Activated CD4-positive, alpha-beta T cell treated with anti-CD3 and anti-CD28 coated beads for 36 hours (primary cell): Measurements from ENCODE around the gene SGCD. TPM values are rescaled to one million over a fixed set of nuclear protein-coding genes. Genes with fewer than 3 reads are reported as not detected.

Experiments
- ATAC-seq: fragments of 200-7000 bp; cut with Tn5 transposase; one replicate; pipeline ENCODE4 v1.10.0; 2021; ENCODE audit warnings: mild to moderate bottlenecking, moderate library complexity
- CTCF ChIA-PET: fragments of 350-600 bp; sonication (Branson Sonifier 250); formaldehyde crosslinking; loops from one replicate; lab custom pipeline; 2021; ENCODE audit warnings: antibody characterized with exemption; lab: Charles Lee
- POLR2A ChIA-PET: fragments of 350-600 bp; sonication (Branson Sonifier 250); formaldehyde crosslinking; loops from one replicate; lab custom pipeline; 2021; ENCODE audit warnings: antibody characterized with exemption, inconsistent platforms; lab: Charles Lee
- DNase-seq: peaks from one replicate; pipeline ENCODE4 v3.0.0-alpha.2; 2020
- H3K27ac Mint-ChIP-seq: one replicate; pipeline ENCODE4 v1.8.0; 2021; ENCODE audit warnings: mixed read lengths
- H3K27me3 Mint-ChIP-seq: one replicate; pipeline ENCODE4 v1.8.0; 2021; ENCODE audit warnings: mixed read lengths
- H3K36me3 Mint-ChIP-seq: one replicate; pipeline ENCODE4 v1.8.0; 2021; ENCODE audit warnings: low read depth, mixed read lengths
- H3K4me1 Mint-ChIP-seq: one replicate; pipeline ENCODE4 v1.8.0; 2021; ENCODE audit warnings: mixed read lengths
- H3K4me3 Mint-ChIP-seq: one replicate; pipeline ENCODE4 v1.8.0; 2021; ENCODE audit warnings: mild to moderate bottlenecking, moderate library complexity, mixed read lengths
- H3K9me3 Mint-ChIP-seq: one replicate; pipeline ENCODE4 v1.8.0; 2021; ENCODE audit warnings: low read depth, mixed read lengths
- intact Hi-C, 2 experiments: fragments of 100-400 bp; cut with DNase I in 1 of 2; cut with micrococcal nuclease in 1 of 2; formaldehyde crosslinking; loops; one replicate each; pipeline versions ENCODE4 v1.14.2 to v1.15.1; 2022 to 2024; cut with DNase I, micrococcal nuclease
- total RNA-seq, 2 experiments: library from RNA; stranded (reverse); gene quantifications; one replicate each; pipeline ENCODE4 v1.2.3, GENCODE V29; 2021

SGCD gene
- total RNA-seq, 2 experiments from 2014 or later, result not detected

DNA sequence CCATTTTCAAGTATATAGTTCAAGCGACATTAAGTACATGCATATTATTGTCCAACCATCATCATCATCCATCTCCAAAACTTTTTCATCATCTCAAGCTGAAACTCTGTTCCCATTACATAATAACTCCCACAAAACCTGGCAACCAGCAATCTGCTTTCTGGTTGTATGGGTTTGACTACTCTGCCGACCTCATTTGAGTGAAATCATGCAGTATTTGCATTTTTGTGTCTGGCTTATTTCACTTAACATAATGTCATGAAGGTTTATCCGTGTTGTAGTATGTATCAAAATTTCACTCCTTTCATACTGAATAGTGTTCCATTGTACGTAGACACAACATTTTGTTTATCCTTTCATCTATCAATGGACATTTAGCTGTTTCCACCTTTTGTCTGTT lies 74.8 kb downstream of the SGCD start:
- CTCF ChIA-PET, result no interaction called here
- DNase-seq (no peak), ATAC-seq (peak; percentile 8)
- no peaks in the 10 kb centered on the region for H3K9me3 Mint-ChIP-seq
- intact Hi-C loops, result loop anchor here in 1 of 2 experiments (5.0 kb wide), 2 partner anchors 520 to 715 kb away; no protein-coding TSS in a partner anchor
- peaks cover 7% of the 10 kb centered on the region for H3K27me3 Mint-ChIP-seq
- H3K27ac Mint-ChIP-seq, result no peak overlapping the region
- peaks cover 15% of the 10 kb centered on the region for H3K4me1 Mint-ChIP-seq
- H3K36me3 Mint-ChIP-seq, result no peaks in the 10 kb centered on the region
- POLR2A ChIA-PET, result no interaction called here
- H3K4me3 Mint-ChIP-seq, result no peak overlapping the region

DNA sequence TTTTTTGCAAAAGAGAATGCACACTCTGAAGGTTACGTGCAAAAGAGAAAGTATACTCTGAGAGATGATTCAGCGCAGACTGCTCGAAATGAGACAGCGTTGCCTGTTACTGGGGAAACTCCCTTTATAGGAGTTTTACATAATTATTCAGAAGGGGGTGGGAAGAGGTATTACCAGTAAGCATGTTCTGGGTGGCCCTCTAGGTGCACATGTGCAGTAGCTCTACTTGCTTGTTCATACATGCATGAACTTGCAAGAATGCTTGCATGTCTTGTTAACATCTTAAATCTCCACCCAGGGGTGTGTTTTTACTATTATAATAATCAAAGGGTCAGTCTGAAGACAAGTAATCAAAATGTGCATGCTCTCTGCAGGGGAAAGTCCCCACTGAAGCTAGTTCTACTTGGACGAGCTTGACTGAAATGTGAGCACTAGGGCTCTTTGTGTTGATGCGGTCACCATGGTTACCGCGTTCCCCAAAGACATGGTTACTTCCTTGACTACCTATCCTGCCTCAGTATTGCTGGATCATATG lies 75.5 kb downstream of the SGCD start:
- ChIA-PET POLR2A (no interaction called here), CTCF (no interaction called here)

DNA sequence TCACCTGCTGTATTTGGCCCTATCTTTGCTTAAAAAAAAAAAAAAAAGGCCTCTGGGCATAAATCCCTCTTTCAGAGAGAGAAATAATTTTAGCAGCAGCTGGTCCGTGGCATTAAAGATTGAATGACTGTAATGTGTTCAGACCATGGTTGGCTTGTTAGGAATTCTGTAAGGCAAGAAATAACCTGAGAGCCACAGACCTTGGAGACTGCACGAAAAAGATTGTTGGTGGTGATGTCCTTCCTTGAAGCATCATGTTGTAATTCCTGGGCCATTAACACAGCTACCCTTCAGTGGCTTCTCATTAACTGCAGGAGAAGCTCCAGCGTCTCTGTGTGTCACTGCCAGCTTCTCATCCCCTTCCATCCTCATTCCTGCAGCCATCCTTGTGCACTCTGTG lies 79.0 kb downstream of the SGCD start:
- no peak overlapping the region for H3K4me3 Mint-ChIP-seq
- H3K9me3 Mint-ChIP-seq, result no peaks in the 10 kb centered on the region
- H3K27ac Mint-ChIP-seq, result no peak overlapping the region
- intact Hi-C loops, result no loop called here
- ChIA-PET CTCF (no interaction called here), POLR2A (no interaction called here)
- H3K27me3 Mint-ChIP-seq, result peaks cover 15% of the 10 kb centered on the region
- no peak for ATAC-seq
- DNase-seq, result no peak
- peaks cover 15% of the 10 kb centered on the region for H3K4me1 Mint-ChIP-seq
- H3K36me3 Mint-ChIP-seq, result no peaks in the 10 kb centered on the region

More for the DNA sequence above, 75.5 kb downstream of the SGCD start:
- Mint-ChIP-seq H3K4me3 (no peak overlapping the region), H3K9me3 (no peaks in the 10 kb centered on the region), H3K36me3 (no peaks in the 10 kb centered on the region), H3K27me3 (peaks cover 7% of the 10 kb centered on the region), H3K27ac (no peak overlapping the region), H3K4me1 (peaks cover 15% of the 10 kb centered on the region)
- DNase-seq (peak; percentile 77), ATAC-seq (peak; percentile 93)
- intact Hi-C loops, result loop anchor here in 1 of 2 experiments (5.0 kb wide), 2 partner anchors 520 to 715 kb away; no protein-coding TSS in a partner anchor

DNA sequence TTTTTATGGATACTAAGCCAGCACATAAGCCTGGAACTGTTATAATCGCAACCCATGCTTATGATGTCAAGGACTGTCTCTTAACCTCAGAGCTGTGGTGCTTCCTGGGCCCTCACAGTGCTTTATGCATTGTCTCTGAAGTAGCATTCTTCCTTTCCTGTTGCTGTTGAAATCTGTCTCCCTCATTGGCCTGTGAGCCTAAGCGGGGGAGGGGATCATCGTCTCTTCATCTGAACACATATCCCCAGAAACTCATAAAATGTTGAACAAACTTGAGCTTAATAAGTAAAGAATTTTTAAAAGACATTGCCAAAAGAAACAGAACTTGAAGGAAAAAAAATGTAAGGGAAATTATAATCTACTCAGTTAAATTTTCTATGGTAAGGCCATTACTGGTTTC lies 80.3 kb downstream of the SGCD start:
- Mint-ChIP-seq H3K36me3 (no peaks in the 10 kb centered on the region), H3K4me3 (no peak overlapping the region), H3K4me1 (peaks cover 9% of the 10 kb centered on the region), H3K27ac (no peak overlapping the region), H3K27me3 (peaks cover 17% of the 10 kb centered on the region), H3K9me3 (no peaks in the 10 kb centered on the region)
- ChIA-PET CTCF (interaction anchor here (1.2 kb wide), 1 partner anchor 8 kb away, joined by 4 read pairs; no protein-coding TSS in a partner anchor), POLR2A (no interaction called here)
- ATAC-seq (no peak), DNase-seq (no peak)
- intact Hi-C loops, result no loop called here

DNA sequence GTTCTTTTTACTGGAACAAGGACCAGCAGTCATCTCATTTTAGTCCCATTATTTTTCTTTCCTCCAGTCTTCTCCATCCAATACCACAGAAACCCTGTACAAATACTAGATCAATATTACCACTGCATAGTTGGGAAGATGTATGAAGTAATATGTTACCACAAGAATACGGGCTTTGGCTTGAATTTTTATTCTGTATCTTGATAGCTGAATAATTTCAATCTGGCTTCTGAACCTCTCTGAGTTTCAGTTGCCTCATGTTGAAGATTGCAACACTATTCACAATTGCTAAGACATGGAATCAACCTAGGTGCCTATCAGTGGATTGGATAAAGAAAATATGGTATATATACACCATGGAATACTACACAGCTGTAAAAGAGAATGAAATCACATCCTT lies 82.9 kb downstream of the SGCD start:
- no peaks in the 10 kb centered on the region for H3K9me3 Mint-ChIP-seq
- no peaks in the 10 kb centered on the region for H3K36me3 Mint-ChIP-seq
- intact Hi-C loops, result no loop called here
- H3K4me1 Mint-ChIP-seq, result no peaks in the 10 kb centered on the region
- no peak overlapping the region for H3K4me3 Mint-ChIP-seq
- ChIA-PET CTCF (no interaction called here), POLR2A (no interaction called here)
- DNase-seq (no peak), ATAC-seq (no peak)
- H3K27ac Mint-ChIP-seq, result no peak overlapping the region
- peaks cover 16% of the 10 kb centered on the region for H3K27me3 Mint-ChIP-seq

DNA sequence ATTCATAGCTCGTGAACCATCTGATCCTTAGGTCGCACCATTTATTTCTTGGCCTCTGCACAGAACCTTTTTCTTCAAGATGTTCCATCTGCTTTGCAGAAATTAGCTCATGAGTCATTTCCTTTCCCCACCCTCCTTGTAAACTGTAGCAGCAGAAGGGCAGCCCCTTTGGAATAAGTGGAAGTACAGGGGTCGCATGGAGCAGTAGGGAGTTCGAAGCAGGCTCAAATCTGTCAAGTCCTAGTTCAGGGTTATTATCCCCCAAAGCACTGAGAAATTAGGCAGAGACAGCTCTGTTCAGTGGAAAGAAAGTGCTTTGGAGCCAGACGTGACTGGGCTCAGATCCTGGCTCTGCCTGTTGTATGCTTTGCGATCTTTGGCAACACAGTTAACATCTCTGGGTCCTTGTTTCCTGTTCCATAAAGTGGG lies 84.2 kb downstream of the SGCD start:
- ATAC-seq (no peak), DNase-seq (no peak)
- Mint-ChIP-seq H3K4me1 (no peaks in the 10 kb centered on the region), H3K27me3 (peaks cover 16% of the 10 kb centered on the region), H3K4me3 (no peak overlapping the region), H3K27ac (no peak overlapping the region), H3K36me3 (no peaks in the 10 kb centered on the region), H3K9me3 (no peaks in the 10 kb centered on the region)
- ChIA-PET CTCF (interaction anchor here (1.1 to 1.4 kb wide), 2 partner anchors 9 to 17 kb away, joined by 3 read pairs; no protein-coding TSS in a partner anchor), POLR2A (no interaction called here)
- intact Hi-C loops, result no loop called here

DNA sequence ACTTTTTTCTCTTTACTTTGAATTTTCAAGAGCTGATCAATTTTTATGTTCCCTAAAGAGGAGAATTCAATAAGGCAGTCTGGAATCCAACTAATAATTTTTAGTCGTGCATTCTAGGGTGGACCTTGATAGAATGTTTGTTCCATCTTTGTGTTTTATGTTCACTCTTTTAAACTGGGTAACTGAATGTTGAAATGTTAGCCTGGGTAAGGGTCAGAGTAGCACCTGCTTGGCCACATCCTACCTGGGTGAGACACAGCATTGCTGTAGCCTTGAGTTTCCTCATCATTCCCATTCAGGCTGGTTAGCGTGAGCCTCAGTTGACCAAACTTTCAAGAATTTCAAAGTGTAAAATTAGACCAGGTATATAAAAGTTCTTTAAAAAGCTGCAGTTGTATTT lies 85.0 kb downstream of the SGCD start:
- no peaks in the 10 kb centered on the region for H3K4me1 Mint-ChIP-seq
- no peak for DNase-seq
- no peak overlapping the region for H3K27ac Mint-ChIP-seq
- H3K27me3 Mint-ChIP-seq, result peaks cover 13% of the 10 kb centered on the region
- intact Hi-C loops, result no loop called here
- ChIA-PET POLR2A (no interaction called here), CTCF (interaction anchor here (1.1 to 1.4 kb wide), 2 partner anchors 8 to 18 kb away, joined by 3 read pairs; no protein-coding TSS in a partner anchor)
- H3K36me3 Mint-ChIP-seq, result no peaks in the 10 kb centered on the region
- H3K9me3 Mint-ChIP-seq, result no peaks in the 10 kb centered on the region
- ATAC-seq, result no peak
- H3K4me3 Mint-ChIP-seq, result no peak overlapping the region

DNA sequence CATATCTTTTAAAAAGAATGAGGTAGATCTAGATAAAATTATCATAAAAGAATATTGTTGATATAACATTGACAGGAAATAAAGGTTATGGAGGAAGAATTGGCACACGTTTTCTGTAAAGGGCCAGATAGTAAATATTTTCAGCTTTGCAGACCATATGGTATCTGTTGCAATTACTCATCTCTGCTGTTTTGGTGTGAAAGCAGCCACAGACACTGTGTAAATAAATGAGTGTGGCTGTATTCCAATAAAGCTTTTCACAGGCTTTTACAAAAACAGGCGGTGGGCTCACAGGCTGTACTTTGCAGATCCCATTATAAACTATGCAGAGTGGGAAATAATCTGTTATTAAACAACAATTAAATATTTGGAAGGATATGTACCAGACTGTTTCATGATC lies 87.4 kb downstream of the SGCD start:
- Mint-ChIP-seq H3K27ac (no peak overlapping the region), H3K4me1 (no peaks in the 10 kb centered on the region), H3K9me3 (no peaks in the 10 kb centered on the region), H3K27me3 (peaks cover 9% of the 10 kb centered on the region), H3K4me3 (no peak overlapping the region), H3K36me3 (no peaks in the 10 kb centered on the region)
- ChIA-PET CTCF (no interaction called here), POLR2A (no interaction called here)
- DNase-seq (no peak), ATAC-seq (no peak)
- intact Hi-C loops, result no loop called here

DNA sequence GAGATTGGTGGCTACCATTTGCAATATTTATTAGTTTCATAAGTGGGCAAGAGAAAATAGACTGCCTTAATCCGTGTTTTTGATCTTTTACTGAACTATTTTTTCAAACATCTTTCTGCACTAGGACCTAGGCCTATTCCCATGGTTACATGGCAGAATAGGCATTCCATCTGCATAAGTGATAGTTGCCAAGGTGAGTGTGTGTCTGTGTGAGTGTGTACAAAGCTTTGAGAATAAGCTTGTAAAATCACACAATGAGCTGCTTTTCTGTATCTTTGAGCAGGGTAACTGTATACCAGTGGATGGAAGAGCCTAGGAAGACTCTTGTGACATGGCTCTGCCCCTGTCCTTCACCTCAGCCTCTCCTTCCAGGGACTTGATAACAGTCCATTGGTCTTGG lies 92.7 kb downstream of the SGCD start:
- CTCF ChIA-PET, result interaction anchor here (1.3 kb wide), 1 partner anchor 8 kb away, joined by 3 read pairs; no protein-coding TSS in a partner anchor
- no peak overlapping the region for H3K4me3 Mint-ChIP-seq
- DNase-seq (no peak), ATAC-seq (no peak)
- no peaks in the 10 kb centered on the region for H3K36me3 Mint-ChIP-seq
- intact Hi-C loops, result no loop called here
- H3K27ac Mint-ChIP-seq, result no peak overlapping the region
- POLR2A ChIA-PET, result no interaction called here
- H3K9me3 Mint-ChIP-seq, result no peaks in the 10 kb centered on the region
- peaks cover 5% of the 10 kb centered on the region for H3K27me3 Mint-ChIP-seq
- no peaks in the 10 kb centered on the region for H3K4me1 Mint-ChIP-seq

DNA sequence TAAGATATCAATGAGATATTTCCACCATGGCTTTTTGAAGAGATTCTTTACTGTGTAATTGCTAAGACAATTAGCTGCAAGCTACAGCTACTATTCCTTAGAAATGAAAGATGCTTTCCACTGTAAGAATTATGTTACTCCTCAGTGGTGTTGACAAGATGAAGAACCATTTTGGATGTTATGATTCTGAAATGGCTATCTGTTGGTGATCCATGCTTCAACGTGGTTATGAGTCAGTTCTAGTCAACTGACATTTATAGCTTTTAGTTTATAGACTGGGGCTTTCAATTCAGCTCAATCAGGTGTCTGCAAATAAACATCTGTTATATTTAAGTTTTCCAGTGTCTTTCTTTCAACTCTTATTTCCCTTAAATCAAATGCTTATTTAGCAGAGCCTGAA lies 93.7 kb downstream of the SGCD start:
- intact Hi-C loops, result no loop called here
- no peak for DNase-seq
- Mint-ChIP-seq H3K4me3 (no peak overlapping the region), H3K36me3 (no peaks in the 10 kb centered on the region), H3K27ac (no peak overlapping the region), H3K4me1 (no peaks in the 10 kb centered on the region), H3K9me3 (no peaks in the 10 kb centered on the region), H3K27me3 (peaks cover 5% of the 10 kb centered on the region)
- ATAC-seq, result no peak
- ChIA-PET POLR2A (no interaction called here), CTCF (interaction anchor here (0.7 to 1.3 kb wide), 2 partner anchors 9 to 1410 kb away, joined by 3 read pairs; no protein-coding TSS in a partner anchor)

DNA sequence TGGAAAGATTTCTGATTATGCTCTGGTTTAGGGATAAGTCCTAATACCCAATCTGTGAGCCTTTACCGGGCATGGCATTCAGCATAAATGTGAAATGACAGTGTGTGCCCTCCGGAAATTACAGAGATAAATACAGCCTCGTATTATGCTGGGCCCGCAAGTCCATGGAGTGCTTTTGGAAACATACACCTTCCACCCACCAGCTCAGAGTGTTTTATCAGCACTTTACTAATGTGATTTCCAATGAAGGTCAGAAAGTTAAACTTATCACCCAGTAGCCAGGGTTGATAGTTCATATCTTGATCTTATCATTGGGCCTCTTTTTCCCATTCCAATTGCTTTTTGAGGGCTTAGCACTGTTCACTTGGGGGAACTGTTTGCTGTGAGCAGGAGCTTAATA lies 94.8 kb downstream of the SGCD start:
- intact Hi-C loops, result no loop called here
- no peak for DNase-seq
- ChIA-PET CTCF (interaction anchor here (0.7 kb wide), 2 partner anchors 263 to 485 kb away, joined by 3 read pairs; no protein-coding TSS in a partner anchor), POLR2A (no interaction called here)
- Mint-ChIP-seq H3K4me1 (no peaks in the 10 kb centered on the region), H3K27ac (no peak overlapping the region), H3K27me3 (peaks cover 5% of the 10 kb centered on the region), H3K4me3 (no peak overlapping the region), H3K36me3 (no peaks in the 10 kb centered on the region), H3K9me3 (no peaks in the 10 kb centered on the region)
- ATAC-seq, result no peak

DNA sequence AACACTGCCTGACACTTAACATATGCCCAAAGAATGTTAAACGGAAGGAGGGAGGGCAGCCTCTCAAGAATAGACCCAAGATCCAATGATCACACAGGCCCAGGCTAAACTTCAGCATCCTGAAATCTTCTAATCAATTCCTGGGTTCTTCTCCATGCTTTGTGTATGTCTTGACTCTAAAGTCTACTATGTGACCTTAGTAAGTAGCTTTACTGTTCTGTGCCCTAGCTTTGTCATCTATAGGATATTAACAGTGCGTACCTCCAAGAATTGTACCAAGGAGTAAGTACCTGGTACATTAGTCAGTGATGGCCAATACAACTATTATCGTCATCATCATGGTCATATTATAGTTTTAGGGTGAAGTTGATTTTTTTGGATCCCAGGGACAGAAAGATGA lies 96.6 kb downstream of the SGCD start:
- Mint-ChIP-seq H3K27me3 (peaks cover 8% of the 10 kb centered on the region), H3K4me1 (no peaks in the 10 kb centered on the region), H3K36me3 (no peaks in the 10 kb centered on the region), H3K27ac (no peak overlapping the region), H3K4me3 (no peak overlapping the region), H3K9me3 (no peaks in the 10 kb centered on the region)
- no peak for DNase-seq
- ATAC-seq, result peak; percentile 19
- CTCF ChIA-PET, result no interaction called here
- POLR2A ChIA-PET, result no interaction called here
- intact Hi-C loops, result no loop called here
